Measurements from ENCODE around the gene ZNF83. TPM values are rescaled to one million over a fixed set of nuclear protein-coding genes. Genes with fewer than 3 reads are reported as not detected.
A peak's percentile ranks its signal among the peaks of the same experiment; 100 is the strongest.

ZNF83 gene
- total RNA-seq, 1 donor from 2014 or later: 72.1 TPM

- Mint-ChIP-seq H3K4me1 (ENCODE audit: low read depth) (peaks cover 15% of the 10 kb centered on the region), H3K27ac (peak overlapping the region; percentile 91), H3K9me3 (ENCODE audit: low read depth) (no peaks in the 10 kb centered on the region), H3K4me3 (ENCODE audit: low read depth) (no peak overlapping the region), H3K36me3 (ENCODE audit: insufficient read depth) (peaks cover 18% of the 10 kb centered on the region), H3K27me3 (no peaks in the 10 kb centered on the region)
- no peak for TF ChIP-seq CTCF (IDR thresholded peaks at IDR 0.05; ENCODE audit: unreplicated experiment)
- DNase-seq (ENCODE audit: low spot score, unreplicated experiment): no peak
Observed at GRCh38 chr19:52659013-52659412, 20.9 kb upstream of the ZNF83 start.

- Mint-ChIP-seq H3K9me3 (ENCODE audit: low read depth) (no peaks in the 10 kb centered on the region), H3K36me3 (ENCODE audit: insufficient read depth) (peaks cover 22% of the 10 kb centered on the region), H3K27ac (peak overlapping the region; percentile 97), H3K27me3 (no peaks in the 10 kb centered on the region), H3K4me1 (ENCODE audit: low read depth) (peaks cover 15% of the 10 kb centered on the region), H3K4me3 (ENCODE audit: low read depth) (no peak overlapping the region)
- peak; percentile 41 for TF ChIP-seq CTCF (IDR thresholded peaks at IDR 0.05; ENCODE audit: unreplicated experiment)
- DNase-seq (ENCODE audit: low spot score, unreplicated experiment): no peak
Observed at GRCh38 chr19:52658595-52658994, 20.4 kb upstream of the ZNF83 start.

GRCh38 chr19:52653161-52653560, 15.0 kb upstream of the ZNF83 start:
- no peaks in the 10 kb centered on the region for H3K9me3 Mint-ChIP-seq (ENCODE audit: low read depth)
- H3K36me3 Mint-ChIP-seq (ENCODE audit: insufficient read depth): peaks cover 34% of the 10 kb centered on the region
- H3K27ac Mint-ChIP-seq: no peak overlapping the region
- H3K4me3 Mint-ChIP-seq (ENCODE audit: low read depth): no peak overlapping the region
- peaks cover 3% of the 10 kb centered on the region for H3K4me1 Mint-ChIP-seq (ENCODE audit: low read depth)
- no peak for DNase-seq (ENCODE audit: low spot score, unreplicated experiment)
- no peaks in the 10 kb centered on the region for H3K27me3 Mint-ChIP-seq
- no peak for TF ChIP-seq CTCF (IDR thresholded peaks at IDR 0.05; ENCODE audit: unreplicated experiment)

GRCh38 chr19:52651956-52652355, 13.8 kb upstream of the ZNF83 start:
- no peaks in the 10 kb centered on the region for H3K27me3 Mint-ChIP-seq
- no peak for DNase-seq (ENCODE audit: low spot score, unreplicated experiment)
- H3K27ac Mint-ChIP-seq: no peak overlapping the region
- no peak for TF ChIP-seq CTCF (IDR thresholded peaks at IDR 0.05; ENCODE audit: unreplicated experiment)
- peaks cover 39% of the 10 kb centered on the region for H3K36me3 Mint-ChIP-seq (ENCODE audit: insufficient read depth)
- no peak overlapping the region for H3K4me3 Mint-ChIP-seq (ENCODE audit: low read depth)
- H3K9me3 Mint-ChIP-seq (ENCODE audit: low read depth): no peaks in the 10 kb centered on the region
- H3K4me1 Mint-ChIP-seq (ENCODE audit: low read depth): no peaks in the 10 kb centered on the region

GRCh38 chr19:52648336-52649016, 10.3 kb upstream of the ZNF83 start:
- no peak overlapping the region for H3K4me3 Mint-ChIP-seq (ENCODE audit: low read depth)
- peaks cover 37% of the 10 kb centered on the region for H3K36me3 Mint-ChIP-seq (ENCODE audit: insufficient read depth)
- no peaks in the 10 kb centered on the region for H3K4me1 Mint-ChIP-seq (ENCODE audit: low read depth)
- peak overlapping the region; percentile 46 for H3K27ac Mint-ChIP-seq
- DNase-seq (ENCODE audit: low spot score, unreplicated experiment): no peak
- H3K27me3 Mint-ChIP-seq: no peaks in the 10 kb centered on the region
- no peaks in the 10 kb centered on the region for H3K9me3 Mint-ChIP-seq (ENCODE audit: low read depth)
- TF ChIP-seq CTCF (IDR thresholded peaks at IDR 0.05; ENCODE audit: unreplicated experiment): no peak
